Measurements from ENCODE around the gene MEIOSIN.

- no peak for TF ChIP-seq CTCF (IDR thresholded peaks at IDR 0.05)
- no peak for TF ChIP-seq EP300 (IDR thresholded peaks at IDR 0.05)
Measured at GRCh38 chr19:45768655-45768983, 35.4 kb downstream of the MEIOSIN start.

Measured in tibial nerve (tissue), 4 donors.